Measurements from ENCODE around the gene EXOC3L1. TPM values are rescaled to one million over a fixed set of nuclear protein-coding genes. Genes with fewer than 3 reads are reported as not detected.

Gene EXOC3L1
- total and polyA plus RNA-seq, 2 of the 4 experiments (the other 2 are of a cell fraction) = not detected

GRCh38 chr16:67191995-67192681 is 2.2 kb upstream of the EXOC3L1 start, which contains the start of gene E2F4:
Gene E2F4, plus strand, starts transcription at chr16:67192155. Its CDS starts 73 bp downstream, at chr16:67192228.
- dilution Hi-C loops (cut with HindIII; ENCODE audit: low sequenced_read_pairs, unreplicated experiment) (no loop called here), intact Hi-C loops (cut with micrococcal nuclease) (no loop called here), in situ Hi-C loops (cut with MboI; ENCODE audit: low sequenced_read_pairs) (no loop called here)
- CTCF ChIA-PET = interaction anchor here (0.6 kb wide), 1 partner anchor 225 kb away, joined by 3 read pairs; no protein-coding TSS in a partner anchor
- H3K23ac ChIP-seq (ENCODE audit: low read depth, low read length) = peak within 1 kb of the TSS; percentile 80
- peak within 1 kb of the TSS; percentile 95 for H3K4me3 ChIP-seq (ENCODE audit: insufficient read depth, low read depth, low read length)
- H3K27ac ChIP-seq (ENCODE audit: insufficient read depth, low read length) = peak within 1 kb of the TSS; percentile 95
- H3K4ac ChIP-seq (ENCODE audit: low read depth, low read length) = peak within 1 kb of the TSS; percentile 93
- H4K91ac ChIP-seq (ENCODE audit: insufficient read depth, low read depth, low read length) = peak within 1 kb of the TSS; percentile 93
- peak within 1 kb of the TSS; percentile 88 for H2BK5ac ChIP-seq (ENCODE audit: low read depth, low read length, poor library complexity, severe bottlenecking)
- no peaks in the 10 kb centered on the region for H3K27me3 ChIP-seq (ENCODE audit: control insufficient read depth, insufficient read depth, low read length)
- H3K9ac ChIP-seq (ENCODE audit: low read depth, low read length) = peak within 1 kb of the TSS; percentile 98
- peaks cover 15% of the 10 kb centered on the region for H3K4me1 ChIP-seq (ENCODE audit: control insufficient read depth, insufficient read depth, low read length)
- peak within 1 kb of the TSS; percentile 58 for H3K18ac ChIP-seq (ENCODE audit: low read depth, low read length)
- H3K56ac ChIP-seq (ENCODE audit: extremely low read depth, insufficient read depth, low read length) = peak within 1 kb of the TSS; percentile 69
- peak within 1 kb of the TSS; percentile 58; the same call in 1 of the 2 replicates for H2BK120ac ChIP-seq (ENCODE audit: low read depth, low read length)
- DNase-seq (peak; percentile 92), ATAC-seq (ENCODE audit: low read depth) (peak; percentile 94)
- POLR2A ChIA-PET (ENCODE audit: unreplicated experiment) = no interaction called here
- no peak for TF ChIP-seq NFE2L2 (IDR thresholded peaks at IDR 0.05; ENCODE audit: low read depth, low read length)
- TF ChIP-seq MAFK (IDR thresholded peaks at IDR 0.05; ENCODE audit: low read depth, low read length) = no peak
- peak; percentile 94 for TF ChIP-seq BHLHE40 (IDR thresholded peaks at IDR 0.05; ENCODE audit: low read depth, low read length)
- TF ChIP-seq MXI1 (IDR thresholded peaks at IDR 0.05; ENCODE audit: borderline replicate concordance, low read depth, low read length) = peak; percentile 79
- TF ChIP-seq USF2 (IDR thresholded peaks at IDR 0.05; ENCODE audit: low read depth, low read length) = peak; percentile 65; the same call in 1 of the 2 replicates
- 0 out of 2 replicates have a peak, but pooled peaks have one; percentile 12 for TF ChIP-seq SMC3 (IDR thresholded peaks at IDR 0.05; ENCODE audit: low read depth, low read length)
- peak; percentile 67 for TF ChIP-seq POLR2A (IDR thresholded peaks at IDR 0.05; ENCODE audit: low read depth, low read length)
- WGBS, 2 experiments (ENCODE audit: extremely low coverage in 2 of 2, insufficient read length in 1 of 2) = 0% methylated on average over 20 of the region's 54 CpGs; no CpG with 5 or more reads in 1 of the 2 experiments
- BruUV-seq (replicated peaks) = TSS peak; percentile 82
- H3K9me3 ChIP-seq (ENCODE audit: control insufficient read depth, insufficient read depth, low read length) = no peaks in the 10 kb centered on the region
- peak within 1 kb of the TSS; percentile 83 to 98 for H4K8ac ChIP-seq (ENCODE audit: low read depth in 2 of 2, low read length in 2 of 2)
- peak within 1 kb of the TSS; percentile 37; the same call in 1 of the 2 replicates for H2BK20ac ChIP-seq (ENCODE audit: low read depth, low read length)
- H4K20me1 ChIP-seq (ENCODE audit: insufficient read depth, low read length) = peaks cover 28% of the 10 kb centered on the region
- H2BK15ac ChIP-seq (ENCODE audit: low read depth, low read length) = peak within 1 kb of the TSS; percentile 42; the same call in 1 of the 3 replicates
- H2AFZ ChIP-seq (replicated peaks; ENCODE audit: low read length, poor library complexity) = peak within 1 kb of the TSS; percentile 98
- peaks cover 25 to 54% of the 10 kb centered on the region in 2 experiments for H3K79me1 ChIP-seq (ENCODE audit: low read depth in 1 of 2, low read length in 2 of 2)
- H3K9me1 ChIP-seq (ENCODE audit: insufficient read depth, low read length) = peaks cover 23% of the 10 kb centered on the region
- peak within 1 kb of the TSS; percentile 100 for H2AK9ac ChIP-seq (replicated peaks; ENCODE audit: low read depth, low read length, poor library complexity)
- H3K4me2 ChIP-seq (ENCODE audit: low read depth, low read length) = peak within 1 kb of the TSS; percentile 93
- H3K36me3 ChIP-seq (ENCODE audit: control insufficient read depth, insufficient read depth, low read length) = peaks cover 37% of the 10 kb centered on the region
- peak within 1 kb of the TSS; percentile 97 for H3K14ac ChIP-seq (replicated peaks; ENCODE audit: low read depth, low read length)
- peak within 1 kb of the TSS; percentile 92 for H2AK5ac ChIP-seq (ENCODE audit: low read depth, low read length)
- peak within 1 kb of the TSS; percentile 85 for H4K5ac ChIP-seq (ENCODE audit: low read depth, low read length)
